Ovary (tissue), 3 donors: ENCODE data around the gene CATSPERE.

Experiments
- EP300 ChIP-seq: sonication (generic); formaldehyde crosslinking; IDR thresholded peaks from one replicate; pipeline ENCODE4 v1.6.1; 2017; ENCODE audit warnings: antibody characterized with exemption
- POLR2A ChIP-seq: fragments of 450-650 bp; IDR thresholded peaks from one replicate; pipeline ENCODE4 v1.6.1; 2017; ENCODE audit warnings: antibody characterized with exemption, mild to moderate bottlenecking, moderate library complexity
- TF ChIP-seq, protein P1 (sequence below), 3 donors: fragments of 450-650 bp in 2 of 3; fragments of 200-600 bp in 1 of 3; IDR thresholded peaks; one replicate each; pipeline versions ENCODE4 v1.5.1 to v1.8.0; 2016 to 2022; ENCODE audit warnings: antibody characterized with exemption in 3 of 3, mild to moderate bottlenecking in 1 of 3
- donor health status: DM: no; HTN: no; CAD: no.

- TF ChIP-seq, protein P1, sequence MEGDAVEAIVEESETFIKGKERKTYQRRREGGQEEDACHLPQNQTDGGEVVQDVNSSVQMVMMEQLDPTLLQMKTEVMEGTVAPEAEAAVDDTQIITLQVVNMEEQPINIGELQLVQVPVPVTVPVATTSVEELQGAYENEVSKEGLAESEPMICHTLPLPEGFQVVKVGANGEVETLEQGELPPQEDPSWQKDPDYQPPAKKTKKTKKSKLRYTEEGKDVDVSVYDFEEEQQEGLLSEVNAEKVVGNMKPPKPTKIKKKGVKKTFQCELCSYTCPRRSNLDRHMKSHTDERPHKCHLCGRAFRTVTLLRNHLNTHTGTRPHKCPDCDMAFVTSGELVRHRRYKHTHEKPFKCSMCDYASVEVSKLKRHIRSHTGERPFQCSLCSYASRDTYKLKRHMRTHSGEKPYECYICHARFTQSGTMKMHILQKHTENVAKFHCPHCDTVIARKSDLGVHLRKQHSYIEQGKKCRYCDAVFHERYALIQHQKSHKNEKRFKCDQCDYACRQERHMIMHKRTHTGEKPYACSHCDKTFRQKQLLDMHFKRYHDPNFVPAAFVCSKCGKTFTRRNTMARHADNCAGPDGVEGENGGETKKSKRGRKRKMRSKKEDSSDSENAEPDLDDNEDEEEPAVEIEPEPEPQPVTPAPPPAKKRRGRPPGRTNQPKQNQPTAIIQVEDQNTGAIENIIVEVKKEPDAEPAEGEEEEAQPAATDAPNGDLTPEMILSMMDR (IDR thresholded peaks at IDR 0.05) = no peak
- no peak for TF ChIP-seq POLR2A
- no peak for TF ChIP-seq EP300
These were observed 46.5 kb upstream of the CATSPERE start for GRCh38 chr1:244414543-244414942.
